ENCODE measurements around the gene DACT2. TPM values are rescaled to one million over a fixed set of nuclear protein-coding genes. Genes with fewer than 3 reads are reported as not detected.
"Not testable (repeated sequence)": the region's sequence is repeated elsewhere in the genome, so short reads cannot be mapped to it uniquely, and the experiment has no call there.

The DACT2 gene
- total and polyA plus RNA-seq, 10 of the 15 experiments (the other 5 are each of a cell fraction or from before 2014, with no cell fraction given) = not detected

DNA sequence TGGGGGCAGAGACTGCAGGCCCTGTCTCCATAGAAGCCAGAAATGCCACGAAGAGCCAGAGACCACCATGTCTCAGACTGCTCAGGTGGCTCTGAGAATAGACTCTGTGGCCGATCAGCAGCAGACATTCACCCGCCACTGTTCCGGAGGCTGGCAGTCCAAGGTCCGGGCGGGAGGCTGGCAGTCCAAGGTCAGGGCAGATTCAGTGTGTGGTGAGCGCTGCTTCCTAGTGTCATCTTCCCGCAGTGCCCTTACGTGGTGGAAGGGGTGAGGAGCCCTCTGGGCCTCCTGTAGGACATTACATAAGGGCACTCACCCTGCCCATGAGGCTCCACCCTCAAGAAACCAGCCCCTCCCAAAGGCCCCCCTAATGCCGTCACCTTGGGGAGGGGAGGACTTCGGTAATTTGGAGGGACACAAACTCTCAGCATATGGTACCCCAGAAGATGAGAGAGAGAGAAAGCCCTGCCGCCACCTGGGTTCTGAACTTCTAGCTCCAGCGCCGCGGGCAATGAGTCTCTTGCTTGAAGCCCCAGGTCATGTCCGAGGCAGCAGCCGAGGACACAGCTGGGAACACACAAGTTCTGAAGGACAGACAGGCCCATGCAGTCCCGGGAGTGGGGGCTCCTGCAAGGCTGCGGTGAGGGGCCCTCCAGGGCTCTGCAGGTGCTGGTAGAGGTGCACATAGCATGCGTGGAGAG lies 36.4 kb downstream of the DACT2 start:
- CTCF ChIA-PET = no interaction called here
- no peak overlapping the region for H3K27ac ChIP-seq (ENCODE audit: control insufficient read depth, insufficient read depth)
- RAD21 ChIA-PET (ENCODE audit: unreplicated experiment) = no interaction called here
- H4K20me1 ChIP-seq (ENCODE audit: control insufficient read depth, insufficient read depth) = no peaks in the 10 kb centered on the region
- SMC1A ChIA-PET (ENCODE audit: uncharacterized antibody, unreplicated experiment) = no interaction called here
- no TSS peak for BruUV-seq (replicated peaks)
- POLR2A ChIA-PET = no interaction called here
- H3K4me2 ChIP-seq (ENCODE audit: control insufficient read depth, insufficient read depth) = no peak overlapping the region
- H3K79me2 ChIP-seq (ENCODE audit: control insufficient read depth, insufficient read depth, low read length) = no peaks in the 10 kb centered on the region
- H3K27me3 ChIP-seq (replicated peaks in 1 of 2; ENCODE audit: control insufficient read depth in 2 of 2, insufficient read depth in 2 of 2, low read length in 1 of 2) = no peaks in the 10 kb centered on the region
- no peak overlapping the region for H3K4me3 ChIP-seq
- WGBS (ENCODE audit: insufficient coverage, insufficient replicate concordance, low lambda C conversion rate, missing lambda C conversion rate) = 58% methylated on average over 19 of the region's 20 CpGs
- H3K36me3 ChIP-seq (ENCODE audit: control insufficient read depth in 2 of 2, insufficient read depth in 2 of 2, low read length in 1 of 2) = no peaks in the 10 kb centered on the region
- no peak for DNase-seq (ENCODE audit: low read depth, low spot score)
- no peak for ATAC-seq
- H3K9ac ChIP-seq (ENCODE audit: control insufficient read depth, insufficient read depth, low read length) = no peak overlapping the region
- H3K4me1 ChIP-seq (ENCODE audit: control insufficient read depth, insufficient read depth, low read length) = no peaks in the 10 kb centered on the region
- H3K9me3 ChIP-seq (replicated peaks; ENCODE audit: control insufficient read depth, insufficient read depth, low read length) = no peaks in the 10 kb centered on the region; the same call in 2 of the 3 replicates
- intact Hi-C loops (cut with micrococcal nuclease; ENCODE audit: unreplicated experiment) (no loop called here), in situ Hi-C loops (cut with MboI) (no loop called here)
- TF ChIP-seq IKZF1 (conservative IDR thresholded peaks at IDR 0.05) = no peak
- no peak for TF ChIP-seq SP1 (IDR thresholded peaks at IDR 0.05; ENCODE audit: low read depth, low read length)
- TF ChIP-seq IRF4 (IDR thresholded peaks at IDR 0.05; ENCODE audit: low read depth, low read length) = no peak
- H2AFZ ChIP-seq (ENCODE audit: control insufficient read depth, low read depth, low read length) = no peak overlapping the region
- no peak for FAIRE-seq

GRCh38 chr6:168281826-168282225 lies 37.8 kb downstream of the DACT2 start:
- FAIRE-seq = no peak

GRCh38 chr6:168281314-168281713 lies 38.3 kb downstream of the DACT2 start:
- in situ Hi-C loops (cut with MboI); CTCF ChIA-PET; H3K4me1 ChIP-seq (ENCODE audit: control insufficient read depth, insufficient read depth, low read length); H3K27ac ChIP-seq (ENCODE audit: control insufficient read depth, insufficient read depth); DNase-seq (ENCODE audit: low read depth, low spot score); intact Hi-C loops (cut with micrococcal nuclease; ENCODE audit: unreplicated experiment); H3K4me3 ChIP-seq; SMC1A ChIA-PET (ENCODE audit: uncharacterized antibody, unreplicated experiment); H3K36me3 ChIP-seq (ENCODE audit: control insufficient read depth in 2 of 2, insufficient read depth in 2 of 2, low read length in 1 of 2); H3K9me3 ChIP-seq (replicated peaks; ENCODE audit: control insufficient read depth, insufficient read depth, low read length); POLR2A ChIA-PET; H2AFZ ChIP-seq (ENCODE audit: control insufficient read depth, low read depth, low read length); FAIRE-seq; ATAC-seq; BruUV-seq (replicated peaks); RAD21 ChIA-PET (ENCODE audit: unreplicated experiment); H3K4me2 ChIP-seq (ENCODE audit: control insufficient read depth, insufficient read depth); H4K20me1 ChIP-seq (ENCODE audit: control insufficient read depth, insufficient read depth); H3K9ac ChIP-seq (ENCODE audit: control insufficient read depth, insufficient read depth, low read length); H3K27me3 ChIP-seq (replicated peaks in 1 of 2; ENCODE audit: control insufficient read depth in 2 of 2, insufficient read depth in 2 of 2, low read length in 1 of 2); H3K79me2 ChIP-seq (ENCODE audit: control insufficient read depth, insufficient read depth, low read length): not testable (repeated sequence)
- WGBS (ENCODE audit: insufficient coverage, insufficient replicate concordance, low lambda C conversion rate, missing lambda C conversion rate) = 89% methylated on average over 6 of the region's 13 CpGs

More at GRCh38 chr6:168281826-168282225, 37.8 kb downstream of the DACT2 start:
- in situ Hi-C loops (cut with MboI) (no loop called here), intact Hi-C loops (cut with micrococcal nuclease; ENCODE audit: unreplicated experiment) (no loop called here)
- ATAC-seq = no peak
- Histone ChIP-seq H2AFZ (ENCODE audit: control insufficient read depth, low read depth, low read length) (no peak overlapping the region), H4K20me1 (ENCODE audit: control insufficient read depth, insufficient read depth) (no peaks in the 10 kb centered on the region), H3K4me2 (ENCODE audit: control insufficient read depth, insufficient read depth) (no peak overlapping the region), H3K27ac (ENCODE audit: control insufficient read depth, insufficient read depth) (no peak overlapping the region), H3K9ac (ENCODE audit: control insufficient read depth, insufficient read depth, low read length) (no peak overlapping the region), H3K4me3 (no peak overlapping the region), H3K9me3 (replicated peaks; ENCODE audit: control insufficient read depth, insufficient read depth, low read length) (no peaks in the 10 kb centered on the region; the same call in 2 of the 3 replicates), H3K27me3 (replicated peaks in 1 of 2; ENCODE audit: control insufficient read depth in 2 of 2, insufficient read depth in 2 of 2, low read length in 1 of 2) (no peaks in the 10 kb centered on the region), H3K36me3 (ENCODE audit: control insufficient read depth in 2 of 2, insufficient read depth in 2 of 2, low read length in 1 of 2) (no peaks in the 10 kb centered on the region), H3K4me1 (ENCODE audit: control insufficient read depth, insufficient read depth, low read length) (no peaks in the 10 kb centered on the region), H3K79me2 (ENCODE audit: control insufficient read depth, insufficient read depth, low read length) (no peaks in the 10 kb centered on the region)
- TF ChIP-seq ATF3 (IDR thresholded peaks at IDR 0.05; ENCODE audit: borderline replicate concordance, extremely low read depth, low read depth, low read length) = no peak
- POLR2A ChIA-PET = no interaction called here
- 14% methylated on average over 7 of the region's 7 CpGs for WGBS (ENCODE audit: insufficient coverage, insufficient replicate concordance, low lambda C conversion rate, missing lambda C conversion rate)
- RAD21 ChIA-PET (ENCODE audit: unreplicated experiment) = no interaction called here
- CTCF ChIA-PET = no interaction called here
- BruUV-seq (replicated peaks) = no TSS peak
- SMC1A ChIA-PET (ENCODE audit: uncharacterized antibody, unreplicated experiment) = no interaction called here
- DNase-seq (ENCODE audit: low read depth, low spot score) = no peak
